ACHN (cell line): ENCODE measurements around the gene ARL5A.
"Not testable (repeated sequence)": the region's sequence is repeated elsewhere in the genome, so short reads cannot be mapped to it uniquely, and the experiment has no call there.

ENCODE experiments used
- DNase-seq: peaks from one replicate; pipeline ENCODE4 v3.0.0-alpha.2; 2015
- in situ Hi-C: cut with HindIII; loops from 2 replicates; pipeline ENCODE4 v1.10.0; 2017; ENCODE audit warnings: low sequenced_read_pairs, low pct_ligation_motif_present, low pct_unique_long_range_greater_than_20kb

ARL5A gene

DNA sequence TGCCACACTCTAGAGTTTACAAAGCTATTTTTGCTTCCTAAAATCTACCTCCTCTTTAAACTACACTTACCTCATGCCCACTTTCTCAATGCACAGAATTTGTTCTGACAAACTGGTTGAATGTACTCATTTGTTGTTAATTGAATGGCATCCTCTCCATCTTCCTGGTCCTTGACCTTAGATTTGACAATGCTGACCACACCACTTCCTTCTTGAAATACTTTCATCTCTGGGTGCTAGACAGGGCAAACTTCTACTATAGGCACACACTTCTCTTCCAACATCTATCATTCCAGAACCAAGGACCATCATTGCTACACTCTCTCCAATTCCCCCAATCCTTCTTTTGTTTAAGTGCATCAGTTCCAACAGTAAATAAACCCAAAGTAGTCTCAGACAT lies 22.3 kb downstream of the ARL5A start:
- DNase-seq: no peak
- in situ Hi-C loops: no loop called here

GRCh38 chr2:151805343-151805742 lies 22.9 kb downstream of the ARL5A start:
- no peak for DNase-seq
- in situ Hi-C loops: no loop called here

DNA sequence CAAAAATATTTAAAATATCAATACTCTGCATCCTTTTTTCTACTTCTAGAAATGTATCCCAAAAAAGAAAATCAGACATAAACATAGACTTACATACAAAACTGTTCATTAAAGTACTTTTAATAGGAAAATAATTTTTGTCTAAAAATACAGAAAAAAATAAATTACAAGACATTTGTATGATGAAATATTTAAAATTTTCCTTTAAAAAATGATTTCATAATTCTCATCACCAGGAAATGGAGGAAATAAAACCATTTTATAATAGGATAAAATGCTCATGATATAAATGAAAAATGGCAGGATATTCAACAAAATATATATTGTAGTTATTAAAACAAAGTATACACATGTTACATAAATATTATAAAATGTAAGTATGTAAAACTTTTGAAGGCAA lies 24.4 kb downstream of the ARL5A start:
- no peak for DNase-seq
- in situ Hi-C loops: no loop called here

DNA sequence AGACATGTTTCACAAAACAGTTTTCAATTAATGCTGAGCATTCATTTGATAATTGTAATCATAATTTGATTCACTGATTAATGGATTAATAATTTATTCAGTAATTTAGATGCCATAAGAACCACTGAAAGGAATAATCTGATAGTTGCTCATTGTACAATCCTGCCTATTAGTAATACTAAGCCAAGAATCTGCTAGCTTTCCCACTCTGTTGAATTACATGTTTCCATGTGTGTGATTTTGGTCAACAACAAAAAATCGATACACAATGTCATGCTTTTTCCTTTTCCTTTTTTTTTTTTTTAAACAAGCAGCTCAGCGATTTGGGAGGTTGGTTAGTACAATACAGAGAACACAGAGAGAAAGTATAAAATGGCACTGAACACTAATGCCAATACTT lies 25.9 kb downstream of the ARL5A start:
- DNase-seq: no peak
- in situ Hi-C loops: no loop called here

DNA sequence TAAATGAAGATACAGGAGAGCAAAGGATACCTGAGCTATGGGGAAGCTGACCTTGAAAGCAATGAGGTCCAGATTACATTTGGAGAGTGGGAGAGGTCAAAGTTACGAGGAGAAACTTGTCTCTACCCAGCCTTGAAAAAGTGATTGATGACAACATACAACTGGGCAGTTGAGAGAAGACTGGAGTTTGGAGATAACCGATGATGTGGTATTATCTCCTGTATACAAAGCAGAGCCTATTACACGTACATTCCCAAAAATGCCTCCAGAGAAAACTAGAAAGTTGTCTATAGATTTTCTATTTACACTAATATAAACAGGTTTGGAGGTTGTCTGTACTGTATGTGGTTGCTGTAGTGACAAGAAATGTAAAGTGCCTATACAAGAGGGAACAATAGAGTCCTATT lies 28.3 kb downstream of the ARL5A start:
- in situ Hi-C loops: no loop called here
- no peak for DNase-seq

- DNase-seq: peak; percentile 6
Observed at GRCh38 chr2:151796774-151797173, 31.4 kb downstream of the ARL5A start.

DNA sequence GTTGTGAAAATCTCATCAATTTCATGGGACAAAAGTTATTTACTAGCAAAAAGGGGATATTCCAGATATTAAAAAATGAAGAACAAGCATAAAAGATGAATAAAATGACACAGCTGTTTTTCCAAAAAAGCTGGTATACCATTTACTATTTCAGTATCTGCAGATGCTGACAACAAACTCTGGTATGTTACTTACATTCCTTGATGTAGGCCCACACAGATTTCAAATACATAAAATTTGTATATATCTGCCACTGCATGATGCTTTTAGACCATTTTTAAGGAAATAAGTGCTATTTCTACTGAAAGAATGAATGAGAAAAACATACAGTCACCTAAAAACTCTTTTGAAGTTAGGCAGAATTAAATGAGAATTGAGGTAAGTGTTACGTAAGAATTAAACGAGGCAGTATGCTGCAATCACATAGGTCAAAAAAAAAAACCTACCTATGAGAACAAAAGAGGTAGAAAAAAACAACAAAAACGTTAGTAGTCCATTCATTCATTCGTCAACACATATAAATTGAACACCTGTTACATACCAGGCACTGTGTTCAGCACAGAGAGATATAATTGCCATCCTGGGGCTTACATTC lies 32.5 kb downstream of the ARL5A start:
- in situ Hi-C loops: no loop called here
- DNase-seq: no peak

More at GRCh38 chr2:151796774-151797173, 31.4 kb downstream of the ARL5A start:
- in situ Hi-C loops: no loop called here

DNA sequence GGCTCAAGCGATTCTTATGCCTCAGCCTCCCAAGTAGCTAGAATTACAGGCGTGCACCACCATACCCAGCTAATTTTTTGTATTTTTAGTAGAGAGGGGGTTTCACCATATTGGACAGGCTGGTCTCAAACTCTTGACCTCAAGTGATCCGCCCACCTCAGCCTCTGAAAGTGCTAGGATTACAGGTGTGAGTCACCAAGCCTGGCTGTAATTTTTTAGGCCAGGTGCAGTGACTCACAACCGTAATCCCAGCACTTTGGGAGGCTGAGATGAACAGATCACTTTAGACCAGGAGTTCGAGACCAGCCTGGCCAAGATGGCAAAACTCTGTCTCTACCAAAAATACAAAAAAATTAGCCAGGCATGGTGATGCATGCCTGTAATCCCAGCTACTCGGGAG lies 33.8 kb downstream of the ARL5A start:
- DNase-seq, in situ Hi-C loops: not testable (repeated sequence)

DNA sequence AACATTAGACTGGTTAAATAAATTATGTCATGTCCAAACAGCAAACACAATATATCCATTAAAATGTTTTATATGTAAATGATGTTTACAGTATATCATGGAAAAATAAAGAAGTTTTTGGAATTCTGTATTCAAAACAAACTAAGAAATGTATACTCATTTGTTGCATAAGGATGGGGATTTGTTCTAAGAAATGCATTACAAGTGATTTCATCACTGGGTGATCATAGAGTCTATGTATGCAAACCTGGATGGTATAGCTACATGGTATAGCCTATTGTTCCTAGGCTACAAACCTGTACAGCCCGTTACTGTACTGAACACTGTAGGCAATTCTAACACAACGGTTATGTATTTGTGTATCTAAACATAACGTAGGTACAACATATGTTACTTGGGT lies 35.1 kb downstream of the ARL5A start:
- no peak for DNase-seq
- in situ Hi-C loops: no loop called here

GRCh38 chr2:151792589-151792988 lies 35.6 kb downstream of the ARL5A start:
- DNase-seq: no peak
- in situ Hi-C loops: no loop called here

DNA sequence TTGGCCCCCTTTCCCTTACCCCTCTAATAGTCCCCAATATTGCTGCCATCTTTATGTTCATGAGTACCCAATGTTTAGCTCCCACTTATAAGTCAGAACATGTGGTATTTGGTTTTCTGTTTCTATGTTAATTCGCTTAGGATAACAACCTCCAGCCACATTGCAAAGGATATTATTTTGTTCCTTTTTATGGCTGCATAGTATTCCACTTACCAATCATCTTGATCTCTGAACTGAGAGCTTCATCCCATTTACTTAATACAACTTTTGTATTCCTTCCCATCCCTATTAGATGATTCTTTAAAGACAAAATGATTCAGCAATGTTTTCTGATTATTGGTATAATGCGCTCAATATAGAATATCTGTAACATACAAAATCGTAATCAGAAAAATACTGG lies 36.7 kb downstream of the ARL5A start:
- in situ Hi-C loops: no loop called here
- no peak for DNase-seq

DNA sequence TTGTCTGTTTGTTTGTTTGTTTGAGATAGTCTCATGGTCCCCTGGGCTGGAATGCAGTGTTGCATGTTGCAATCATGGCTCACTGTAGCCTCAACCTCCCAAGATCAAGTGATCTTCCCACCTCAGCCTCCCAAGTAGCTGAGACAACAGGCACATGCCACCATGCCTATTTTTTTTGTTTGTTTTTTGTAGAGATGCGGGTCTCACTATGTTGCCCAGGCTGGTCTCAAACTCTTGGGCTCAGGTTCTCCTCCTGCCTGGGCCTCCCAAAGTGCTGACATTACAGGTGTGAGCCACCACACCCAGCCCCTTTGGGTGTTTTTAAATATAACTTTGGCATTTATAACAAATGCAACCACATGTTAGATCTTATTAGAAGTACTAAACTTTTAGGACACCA lies 37.5 kb downstream of the ARL5A start:
- in situ Hi-C loops: no loop called here
- no peak for DNase-seq

DNA sequence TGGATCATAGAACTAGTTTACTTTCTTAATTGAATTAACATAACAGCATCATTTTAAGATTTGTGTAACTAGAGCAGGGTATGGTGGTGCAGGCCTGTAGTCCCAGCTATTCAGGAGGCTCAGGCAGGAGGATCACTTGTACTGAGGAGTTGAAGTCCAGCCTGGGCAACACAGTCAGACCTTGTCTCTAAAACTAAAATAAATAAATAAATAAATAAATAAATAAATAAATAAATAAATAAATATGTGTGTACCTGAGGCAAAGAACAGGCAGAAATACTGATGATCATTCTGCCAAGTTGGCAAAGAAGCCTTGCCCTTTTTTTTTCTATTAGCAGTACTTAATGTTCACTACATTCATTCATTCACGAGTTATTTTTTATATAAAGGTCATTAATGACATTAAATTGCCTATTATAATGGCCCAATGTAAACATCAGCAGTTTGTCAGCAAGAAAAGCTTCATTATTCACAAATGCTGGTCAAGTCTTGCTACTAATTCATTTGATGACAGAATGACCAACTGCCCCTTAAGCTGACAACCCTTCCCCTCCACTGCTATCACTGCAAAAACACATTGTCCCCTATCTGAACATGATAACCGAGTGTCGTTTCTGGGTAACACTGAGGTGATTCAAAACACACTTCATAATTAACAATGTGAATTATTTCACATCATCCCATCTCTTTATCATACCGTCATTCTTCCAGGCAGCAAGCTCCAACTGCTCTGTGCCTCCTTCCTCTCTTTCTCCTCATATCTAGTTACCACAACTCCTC lies 39.0 kb downstream of the ARL5A start:
- in situ Hi-C loops: no loop called here
- no peak for DNase-seq

- in situ Hi-C loops: no loop called here
- no peak for DNase-seq
Observed at GRCh38 chr2:151786483-151786882, 41.7 kb downstream of the ARL5A start.

DNA sequence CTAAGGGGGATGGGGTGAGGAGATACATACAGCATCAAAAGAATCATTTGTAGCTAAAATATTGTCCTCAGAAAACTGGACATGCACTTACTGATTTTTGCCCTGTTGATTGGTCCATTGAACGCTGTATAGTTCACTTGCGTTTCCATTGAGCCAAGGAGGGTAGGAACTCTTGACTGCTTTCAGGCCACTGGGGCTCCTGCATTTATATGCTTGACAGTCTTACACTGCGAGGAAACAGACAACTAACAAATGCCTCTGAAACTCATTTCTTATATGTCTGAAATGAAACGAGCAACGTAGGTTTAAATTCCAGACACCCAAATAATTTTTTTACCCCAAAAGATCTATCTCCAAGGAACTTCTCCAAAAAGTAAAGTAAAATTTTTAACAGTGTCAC lies 42.1 kb downstream of the ARL5A start:
- in situ Hi-C loops: no loop called here
- DNase-seq: no peak

- in situ Hi-C loops: no loop called here
- DNase-seq: no peak
Observed at GRCh38 chr2:151783133-151783520, 45.1 kb downstream of the ARL5A start.

DNA sequence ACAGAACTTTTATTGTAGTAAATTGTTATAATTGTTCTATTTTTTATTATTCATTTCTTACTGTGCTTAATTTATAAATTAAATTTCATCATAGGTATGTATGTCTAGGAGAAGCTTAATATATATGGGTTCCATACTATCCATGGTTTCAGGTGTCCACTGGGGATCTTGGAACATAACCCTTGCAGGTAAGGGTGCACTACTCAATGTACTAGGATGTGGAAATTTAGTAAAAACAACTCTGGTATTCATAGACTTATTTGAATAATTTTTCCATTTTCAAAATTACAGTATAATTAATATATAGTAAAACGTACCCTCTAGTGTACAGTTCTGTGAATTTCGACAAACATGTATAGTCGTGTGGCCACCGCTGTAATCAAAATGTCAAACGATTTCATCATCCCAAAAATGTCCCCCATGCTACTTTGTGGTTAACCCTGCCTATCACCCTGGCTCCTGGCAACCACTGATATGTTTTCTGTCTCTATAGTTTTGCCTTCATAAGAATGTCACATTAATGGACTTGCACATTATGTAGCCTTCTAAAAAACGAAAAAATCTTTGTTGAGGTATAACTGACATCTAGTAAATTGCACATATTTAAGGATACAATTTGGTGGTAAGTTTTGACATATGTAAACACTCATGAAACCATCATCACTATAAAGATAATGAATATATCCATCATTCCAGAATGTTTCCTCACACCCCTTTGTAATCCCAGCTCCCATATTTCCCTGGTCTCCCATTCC lies 45.7 kb downstream of the ARL5A start:
- DNase-seq: no peak
- in situ Hi-C loops: no loop called here

GRCh38 chr2:151781642-151782041 lies 46.6 kb downstream of the ARL5A start:
- DNase-seq: no peak
- in situ Hi-C loops: no loop called here

DNA sequence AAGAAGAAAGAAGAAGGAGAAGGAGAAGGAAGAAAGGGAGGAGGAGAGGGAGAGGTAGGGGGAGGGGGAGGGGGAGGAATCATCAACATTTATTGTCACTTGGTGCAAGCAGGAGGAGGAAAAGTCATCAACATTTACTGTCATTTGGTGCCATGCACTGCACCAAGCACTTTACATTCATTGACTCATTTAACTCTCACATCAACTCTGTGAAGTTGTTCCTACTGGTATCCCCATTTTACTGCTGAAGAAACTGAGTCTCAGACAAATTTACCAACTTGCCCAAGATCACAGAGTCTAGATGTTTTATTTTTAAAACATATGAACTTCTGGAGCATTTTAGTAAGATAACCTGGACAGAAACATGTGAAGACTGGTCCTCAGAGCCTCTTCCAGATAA lies 47.3 kb downstream of the ARL5A start:
- in situ Hi-C loops: no loop called here
- no peak for DNase-seq

- DNase-seq: no peak
- in situ Hi-C loops: no loop called here
Observed at GRCh38 chr2:151777935-151778334, 50.3 kb downstream of the ARL5A start.
